Mesenchymal stem cell (in vitro differentiated cells and primary cell): ENCODE measurements around the gene CTRB1.

Experiments used
- DNase-seq: peaks from one replicate; pipeline ENCODE4 v3.0.0-alpha.2; 2013
- H2AFZ ChIP-seq: one replicate; pipeline ENCODE4 v1.6.1; 2013; ENCODE audit warnings: low read depth, mild to moderate bottlenecking, control low read depth, inconsistent platforms, low read length, moderate library complexity
- H2AK5ac ChIP-seq: 2 replicates; pipeline ENCODE4 v1.6.1; 2013; ENCODE audit warnings: low read length, moderate library complexity, mild to moderate bottlenecking, inconsistent platforms; ENCODE audit not compliant: severe bottlenecking
- H2BK120ac ChIP-seq: one replicate; pipeline ENCODE4 v1.6.1; 2013; ENCODE audit warnings: low read depth, mild to moderate bottlenecking, inconsistent platforms, low read length, moderate library complexity
- H2BK12ac ChIP-seq, 2 experiments: one replicate each; pipeline ENCODE4 v1.6.1; 2013; ENCODE audit warnings: inconsistent platforms in 2 of 2, low read length in 2 of 2, mild to moderate bottlenecking in 2 of 2, moderate library complexity in 2 of 2, control low read depth in 1 of 2
- H2BK15ac ChIP-seq: one replicate; pipeline ENCODE4 v1.6.1; 2013; ENCODE audit warnings: mild to moderate bottlenecking, low read depth, inconsistent platforms; ENCODE audit not compliant: poor library complexity, severe bottlenecking
- H2BK5ac ChIP-seq: 2 replicates; pipeline ENCODE4 v1.6.1; 2013; ENCODE audit warnings: low read depth, mild to moderate bottlenecking, low read length, control low read depth, inconsistent platforms; ENCODE audit not compliant: poor library complexity, severe bottlenecking
- H3K14ac ChIP-seq, 2 experiments: one replicate each; pipeline ENCODE4 v1.6.1; 2013; ENCODE audit warnings: inconsistent platforms in 2 of 2, low read length in 2 of 2, control low read depth in 1 of 2, mild to moderate bottlenecking in 1 of 2, moderate library complexity in 1 of 2
- H3K18ac ChIP-seq, 2 experiments: one replicate each; pipeline ENCODE4 v1.6.1; 2013; ENCODE audit warnings: inconsistent platforms in 2 of 2, low read length in 2 of 2, control low read depth in 1 of 2, low read depth in 1 of 2, mild to moderate bottlenecking in 1 of 2
- H3K23ac ChIP-seq, 2 experiments: one replicate each; pipeline ENCODE4 v1.6.1; 2013; ENCODE audit warnings: inconsistent platforms in 2 of 2, low read length in 2 of 2, mild to moderate bottlenecking in 2 of 2, moderate library complexity in 2 of 2, control low read depth in 1 of 2
- H3K27ac ChIP-seq: 2 replicates; pipeline ENCODE4 v1.5.1; 2013; ENCODE audit warnings: mild to moderate bottlenecking, moderate library complexity, low read length, control low read depth, inconsistent platforms; ENCODE audit not compliant: poor library complexity, severe bottlenecking
- H3K27me3 ChIP-seq, 2 experiments: 2 replicates each; pipeline versions ENCODE4 v1.6.1 to v1.7.0; 2013; ENCODE audit warnings: low read length in 2 of 2, mild to moderate bottlenecking in 2 of 2, moderate library complexity in 2 of 2, control low read depth in 1 of 2, inconsistent platforms in 1 of 2; ENCODE audit not compliant: control insufficient read depth in 1 of 2, insufficient read depth in 1 of 2
- H3K36me3 ChIP-seq, 2 experiments: 2 replicates each; pipeline versions ENCODE4 v1.6.1 to v1.7.0; 2013; ENCODE audit warnings: low read length in 2 of 2, control low read depth in 1 of 2, inconsistent platforms in 1 of 2, low read depth in 1 of 2, mild to moderate bottlenecking in 1 of 2; ENCODE audit not compliant: insufficient read depth in 2 of 2, control insufficient read depth in 1 of 2
- H3K4ac ChIP-seq, 2 experiments: one replicate each; pipeline ENCODE4 v1.6.1; 2013; ENCODE audit warnings: inconsistent platforms in 2 of 2, low read length in 2 of 2, mild to moderate bottlenecking in 2 of 2, moderate library complexity in 2 of 2, control low read depth in 1 of 2, low read depth in 1 of 2
- H3K4me1 ChIP-seq: 2 replicates; pipeline ENCODE4 v1.6.1; 2013; ENCODE audit warnings: low read depth, low read length, control low read depth; ENCODE audit not compliant: control insufficient read depth, insufficient read depth
- H3K4me2 ChIP-seq: 2 replicates; pipeline ENCODE4 v1.6.1; 2013; ENCODE audit warnings: low read length, mild to moderate bottlenecking, inconsistent platforms; ENCODE audit not compliant: poor library complexity, severe bottlenecking
- H3K4me3 ChIP-seq, 2 experiments: 2 replicates each; pipeline versions ENCODE4 v1.5.1 to v1.7.0; 2013; ENCODE audit warnings: low read length in 2 of 2, mild to moderate bottlenecking in 2 of 2, control low read depth in 1 of 2, low read depth in 1 of 2; ENCODE audit not compliant: insufficient read depth in 1 of 2
- H3K79me1 ChIP-seq: replicated peaks from 2 replicates; pipeline ENCODE4 v1.6.1; 2013; ENCODE audit warnings: mild to moderate bottlenecking, control low read depth, low read length, inconsistent platforms; ENCODE audit not compliant: poor library complexity, severe bottlenecking
- H3K9ac ChIP-seq: 2 replicates; pipeline ENCODE4 v1.7.0; 2013; ENCODE audit warnings: mild to moderate bottlenecking, low read length, moderate library complexity
- H3K9me3 ChIP-seq: 2 replicates; pipeline ENCODE4 v1.7.0; 2013; ENCODE audit warnings: mild to moderate bottlenecking, low read length; ENCODE audit not compliant: control insufficient read depth
- H4K8ac ChIP-seq: one replicate; pipeline ENCODE4 v1.6.1; 2013; ENCODE audit warnings: inconsistent platforms, mild to moderate bottlenecking, low read length, moderate library complexity
- H4K91ac ChIP-seq: one replicate; pipeline ENCODE4 v1.6.1; 2013; ENCODE audit warnings: mild to moderate bottlenecking, low read length, inconsistent platforms
- WGBS: methylation state at CpG from one replicate; pipeline ENCODE4 v1.1.7; 2013; ENCODE audit warnings: mixed read lengths; 5-methylcytosine and 5-hydroxymethylcytosine counted together

Gene CTRB1

GRCh38 chr16:75252049-75252864 is 33.5 kb downstream of the CTRB1 start:
- H3K9me3 ChIP-seq: no peaks in the 10 kb centered on the region
- H2AFZ ChIP-seq: no peak overlapping the region
- DNase-seq: no peak
- peaks cover 0 to 41% of the 10 kb centered on the region in 2 experiments for H3K36me3 ChIP-seq
- H2BK15ac ChIP-seq: peak overlapping the region; percentile 99
- peak overlapping the region; percentile 99 for H3K18ac ChIP-seq
- WGBS: 44% methylated on average over 24 of the region's 24 CpGs
- peak overlapping the region; percentile 98 for H3K27ac ChIP-seq
- peak overlapping the region; percentile 75 for H3K9ac ChIP-seq
- peak overlapping the region; percentile 96 to 98 for H2BK12ac ChIP-seq
- peak overlapping the region; percentile 65 for H3K4me2 ChIP-seq
- peak overlapping the region; percentile 92 for H2BK5ac ChIP-seq
- H3K14ac ChIP-seq: peak overlapping the region; percentile 28 to 84
- peak overlapping the region; percentile 23 to 91 for H3K23ac ChIP-seq
- H3K4me3 ChIP-seq: peak overlapping the region in 1 of 2 experiments; percentile 56
- peak overlapping the region; percentile 98 for H2BK120ac ChIP-seq
- H4K8ac ChIP-seq: peak overlapping the region; percentile 100
- peaks cover 79% of the 10 kb centered on the region for H3K4me1 ChIP-seq
- H3K27me3 ChIP-seq: no peaks in the 10 kb centered on the region
- peak overlapping the region; percentile 100 for H4K91ac ChIP-seq
- H2AK5ac ChIP-seq: peak overlapping the region; percentile 100
- H3K79me1 ChIP-seq: no peaks in the 10 kb centered on the region
- peak overlapping the region; percentile 96 to 100 for H3K4ac ChIP-seq

DNA sequence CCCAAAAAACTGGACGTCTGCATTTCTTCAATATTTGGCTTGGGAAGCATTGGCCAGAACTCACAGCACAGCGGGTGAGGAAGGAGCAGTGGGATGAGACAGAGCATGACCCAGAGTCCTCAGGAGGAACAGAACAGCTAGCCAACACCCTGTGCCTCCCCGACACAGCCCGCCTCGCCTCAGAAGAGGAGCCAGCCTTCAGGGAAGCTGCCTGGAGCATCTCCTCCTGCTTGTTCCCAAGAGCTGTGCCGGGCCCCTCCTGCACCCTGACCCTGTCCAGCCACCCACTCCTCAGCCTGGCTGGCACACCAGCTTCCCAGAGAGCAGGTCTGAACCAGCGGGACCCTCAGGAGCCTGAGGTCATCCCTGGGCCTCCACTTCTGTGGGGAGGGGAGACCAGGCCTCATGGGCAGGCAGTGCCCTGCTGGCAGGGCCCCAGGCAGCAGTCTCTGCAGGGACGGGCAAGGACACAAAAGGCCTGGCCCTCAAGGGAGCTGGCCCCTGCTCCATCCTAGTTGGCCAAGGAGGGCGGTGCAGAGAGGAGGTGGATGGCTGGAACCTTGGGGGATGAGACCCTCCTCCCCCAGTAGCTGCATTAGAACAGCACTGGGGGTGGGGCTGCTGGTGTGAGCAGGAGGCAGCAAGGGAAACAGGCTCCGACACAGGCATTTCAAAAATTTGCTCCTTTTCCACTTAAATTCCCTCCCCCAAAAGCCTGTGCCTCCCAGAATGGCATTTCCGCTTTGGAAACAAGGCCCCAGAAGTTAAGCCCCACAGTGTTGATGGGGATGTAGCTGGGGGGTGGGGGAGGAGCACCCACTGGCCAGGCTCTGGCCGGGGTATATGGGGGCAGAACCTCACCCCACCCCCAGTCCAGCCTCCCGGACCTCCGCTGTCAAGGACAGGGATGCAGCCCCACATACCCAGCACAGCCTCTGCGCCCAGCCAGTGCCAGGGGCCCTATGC is 34.4 kb downstream of the CTRB1 start:
- Histone ChIP-seq H2AK5ac (peak overlapping the region; percentile 100), H2BK120ac (peak overlapping the region; percentile 98), H3K4me3 (peak overlapping the region; percentile 34 to 56), H3K14ac (peak overlapping the region; percentile 9 to 75), H3K27me3 (no peaks in the 10 kb centered on the region), H2AFZ (no peak overlapping the region), H3K4me2 (peak overlapping the region; percentile 66), H3K27ac (peak overlapping the region; percentile 98), H2BK12ac (peak overlapping the region; percentile 98 to 100), H2BK15ac (peak overlapping the region; percentile 95), H3K79me1 (no peaks in the 10 kb centered on the region), H3K9me3 (no peaks in the 10 kb centered on the region), H4K8ac (peak overlapping the region; percentile 100), H3K18ac (peak overlapping the region; percentile 99), H3K9ac (peak overlapping the region; percentile 75), H4K91ac (peak overlapping the region; percentile 100), H2BK5ac (peak overlapping the region; percentile 92), H3K36me3 (peaks cover 0 to 40% of the 10 kb centered on the region in 2 experiments), H3K23ac (peak overlapping the region; percentile 25 to 92), H3K4me1 (peaks cover 79% of the 10 kb centered on the region), H3K4ac (peak overlapping the region; percentile 96 to 100)
- WGBS: 6% methylated on average over 13 of the region's 15 CpGs
- peak; percentile 87 for DNase-seq

GRCh38 chr16:75254359-75254837 is 35.6 kb downstream of the CTRB1 start:
- H3K27me3 ChIP-seq: no peaks in the 10 kb centered on the region
- H3K27ac ChIP-seq: peak overlapping the region; percentile 98
- no peak overlapping the region for H3K14ac ChIP-seq
- H2AK5ac ChIP-seq: peak overlapping the region; percentile 93
- H3K23ac ChIP-seq: no peak overlapping the region
- peak overlapping the region; percentile 96 for H4K91ac ChIP-seq
- no peak overlapping the region for H2AFZ ChIP-seq
- DNase-seq: peak; percentile 99
- peak overlapping the region in 1 of 2 experiments; percentile 62 for H3K4ac ChIP-seq
- peak overlapping the region; percentile 69 for H2BK120ac ChIP-seq
- H3K4me2 ChIP-seq: peak overlapping the region; percentile 19
- no peak overlapping the region for H3K4me3 ChIP-seq
- no peaks in the 10 kb centered on the region for H3K79me1 ChIP-seq
- no peak overlapping the region for H2BK5ac ChIP-seq
- 4% methylated on average over 3 of the region's 5 CpGs for WGBS
- peaks cover 0 to 29% of the 10 kb centered on the region in 2 experiments for H3K36me3 ChIP-seq
- H3K4me1 ChIP-seq: peaks cover 76% of the 10 kb centered on the region
- H2BK12ac ChIP-seq: peak overlapping the region; percentile 45 to 95
- no peaks in the 10 kb centered on the region for H3K9me3 ChIP-seq
- no peak overlapping the region for H3K9ac ChIP-seq
- H2BK15ac ChIP-seq: no peak overlapping the region
- H3K18ac ChIP-seq: peak overlapping the region; percentile 83 to 87
- peak overlapping the region; percentile 74 for H4K8ac ChIP-seq
